HCT116 (cell line): ENCODE results near the gene ATRIP. TPM values are rescaled to one million over a fixed set of nuclear protein-coding genes. Genes with fewer than 3 reads are reported as not detected.

Source experiments
- ATAC-seq: fragments of 200-7000 bp; cut with Tn5 transposase; 2 replicates; pipeline ENCODE4 v1.9.1; 2020; ENCODE audit warnings: mild to moderate bottlenecking, moderate library complexity
- BruUV-seq: library from RNA; stranded (reverse); fragments of 400-500 nt; replicated peaks from 2 replicates; lab custom pipeline; 2021; lab: Mats Ljungman, UMichigan
- CTCF ChIA-PET: fragments of 300-600 bp; sonication (Branson Sonifier 250); formaldehyde crosslinking; loops from one replicate; lab custom pipeline; 2021; ENCODE audit warnings: antibody characterized with exemption; lab: Charles Lee
- POLR2A ChIA-PET: fragments of 300-600, 350-600 bp; sonication (Branson Sonifier 250); formaldehyde crosslinking; loops from one replicate; lab custom pipeline; 2021; ENCODE audit warnings: antibody characterized with exemption; lab: Charles Lee
- RAD21 ChIA-PET, 2 experiments: fragments of 300-600 bp; sonication (Branson Sonifier 250); formaldehyde crosslinking; loops; one replicate each; lab custom pipeline; 2023; ENCODE audit warnings: low total read pairs in 2 of 2; ENCODE audit not compliant: uncharacterized antibody in 2 of 2, unreplicated experiment in 2 of 2, low non-redundant PET in 1 of 2; lab: Charles Lee
- DNase-seq: peaks from one replicate; pipeline ENCODE4 v3.0.0-alpha.2; 2010; ENCODE audit warnings: low read depth, low spot score
- H2AFZ ChIP-seq: fragments of 200-600 bp; shearing (Covaris generic), sonication (generic); 2 replicates; pipeline ENCODE4 v1.6.1; 2017; ENCODE audit warnings: low read depth, mixed run types, mixed read lengths, antibody characterized with exemption, low read length; ENCODE audit not compliant: poor library complexity, severe bottlenecking
- H3K27ac ChIP-seq: 2 replicates; pipeline ENCODE4 v1.5.1; 2012; ENCODE audit warnings: low read depth, low read length
- H3K27me3 ChIP-seq: fragments of 200-600 bp; sonication (generic); 2 replicates; pipeline ENCODE4 v1.6.1; 2016; ENCODE audit warnings: mixed run types, low read length, mixed read lengths; ENCODE audit not compliant: insufficient read depth
- H3K36me3 ChIP-seq, 2 experiments: fragments of 200-500 bp in 1 of 2; fragments of 200-600 bp in 1 of 2; sonication (Bioruptor generic) in 1 of 2; sonication (generic) in 1 of 2; 2 replicates each; pipeline versions ENCODE4 v1.5.1 to v1.6.1; 2014 to 2016; ENCODE audit warnings: low read length in 2 of 2, inconsistent platforms in 1 of 2, mixed read lengths in 1 of 2, mixed run types in 1 of 2; ENCODE audit not compliant: insufficient read depth in 2 of 2, control insufficient read depth in 1 of 2
- H3K4me1 ChIP-seq, 2 experiments: fragments of 200-600 bp in 1 of 2; sonication (generic) in 1 of 2; 2 replicates each; pipeline versions ENCODE4 v1.5.1 to v1.6.1; 2012 to 2017; ENCODE audit warnings: low read length in 2 of 2, inconsistent platforms in 1 of 2, mild to moderate bottlenecking in 1 of 2, mixed read lengths in 1 of 2, mixed run types in 1 of 2, moderate library complexity in 1 of 2; ENCODE audit not compliant: insufficient read depth in 2 of 2, control insufficient read depth in 1 of 2
- H3K4me2 ChIP-seq: fragments of 200-600 bp; sonication (generic); 2 replicates; pipeline ENCODE4 v1.6.1; 2017; ENCODE audit warnings: mixed run types, low read length, mixed read lengths
- H3K4me3 ChIP-seq, 2 experiments: fragments of 200-600 bp in 1 of 2; sonication (generic) in 1 of 2; replicated peaks in 1 of 2; 2 replicates each; pipeline ENCODE4 v1.5.1; 2011 to 2016; ENCODE audit warnings: low read length in 2 of 2, control low read depth in 1 of 2, low read depth in 1 of 2, mild to moderate bottlenecking in 1 of 2, mixed read lengths in 1 of 2, mixed run types in 1 of 2
- H3K79me2 ChIP-seq: fragments of 200-600 bp; sonication (generic); 2 replicates; pipeline ENCODE4 v1.6.1; 2017; ENCODE audit warnings: mild to moderate bottlenecking, mixed run types, low read length, moderate library complexity, mixed read lengths; ENCODE audit not compliant: insufficient read depth
- H3K9ac ChIP-seq: fragments of 200-600 bp; sonication (generic); 2 replicates; pipeline ENCODE4 v1.6.1; 2016; ENCODE audit warnings: low read length, mixed read lengths
- H3K9me2 ChIP-seq: fragments of 200-600 bp; sonication (generic), shearing (Covaris generic); 2 replicates; pipeline ENCODE4 v1.6.1; 2017; ENCODE audit warnings: mixed run types, mild to moderate bottlenecking, moderate library complexity; ENCODE audit not compliant: insufficient read depth
- H3K9me3 ChIP-seq, 2 experiments: fragments of 200-500 bp in 1 of 2; fragments of 200-600 bp in 1 of 2; sonication (Bioruptor generic) in 1 of 2; sonication (generic) in 1 of 2; 2 replicates each; pipeline ENCODE4 v1.6.1; 2014 to 2017; ENCODE audit warnings: low read length in 2 of 2, mixed read lengths in 2 of 2, inconsistent platforms in 1 of 2, low read depth in 1 of 2, mild to moderate bottlenecking in 1 of 2, mixed run types in 1 of 2, moderate library complexity in 1 of 2; ENCODE audit not compliant: control insufficient read depth in 1 of 2, insufficient read depth in 1 of 2
- H4K20me1 ChIP-seq: fragments of 200-600 bp; sonication (generic), shearing (Covaris generic); 2 replicates; pipeline ENCODE4 v1.6.1; 2017; ENCODE audit warnings: mixed run types, mild to moderate bottlenecking, moderate library complexity; ENCODE audit not compliant: insufficient read depth
- CEBPB ChIP-seq: IDR thresholded peaks from 2 replicates; pipeline ENCODE4 v1.6.1; 2012; ENCODE audit warnings: low read depth
- ELF1 ChIP-seq: IDR thresholded peaks from 2 replicates; pipeline ENCODE4 v1.6.1; 2012; ENCODE audit warnings: low read depth, borderline replicate concordance
- POLR2A ChIP-seq: IDR thresholded peaks from 2 replicates; pipeline ENCODE4 v1.7.0; 2011; ENCODE audit warnings: borderline replicate concordance; ENCODE audit not compliant: insufficient read depth, insufficient read length; ENCODE audit errors: extremely low read depth
- POLR2AphosphoS5 ChIP-seq: IDR thresholded peaks from 2 replicates; pipeline ENCODE4 v1.6.1; 2011; ENCODE audit warnings: mild to moderate bottlenecking, low read depth, low read length, moderate library complexity
- REST ChIP-seq: IDR thresholded peaks from 2 replicates; pipeline ENCODE4 v1.6.1; 2012; ENCODE audit warnings: low read depth
- SP1 ChIP-seq: IDR thresholded peaks from 2 replicates; pipeline ENCODE4 v1.6.1; 2012; ENCODE audit warnings: low read depth
- SRF ChIP-seq: IDR thresholded peaks from 2 replicates; pipeline ENCODE4 v1.6.1; 2012; ENCODE audit warnings: low read depth
- TCF7L2 ChIP-seq: IDR thresholded peaks from 2 replicates; pipeline ENCODE4 v1.7.0; 2011; ENCODE audit warnings: borderline replicate concordance, inconsistent platforms; ENCODE audit not compliant: insufficient read depth, insufficient read length; ENCODE audit errors: extremely low read depth
- YY1 ChIP-seq: IDR thresholded peaks from 2 replicates; pipeline ENCODE4 v1.6.1; 2011; ENCODE audit warnings: low read length, low read depth, moderate library complexity, mild to moderate bottlenecking; ENCODE audit not compliant: insufficient replicate concordance; ENCODE audit errors: extremely low read depth
- ZBTB33 ChIP-seq: IDR thresholded peaks from 2 replicates; pipeline ENCODE4 v1.6.1; 2011; ENCODE audit warnings: mild to moderate bottlenecking, low read length, moderate library complexity; ENCODE audit not compliant: insufficient replicate concordance; ENCODE audit errors: extremely low read depth
- ZFX ChIP-seq: fragments of 450-650 bp; IDR thresholded peaks from 2 replicates; pipeline ENCODE4 v1.6.1; 2017
- intact Hi-C: fragments of 100-400 bp; cut with micrococcal nuclease; formaldehyde crosslinking; loops from 2 replicates; pipeline ENCODE4 v1.10.0; 2022
- total RNA-seq: library from RNA; stranded (reverse); gene quantifications from one replicate; pipeline ENCODE4 v1.2.1, GENCODE V29; 2021; ENCODE audit not compliant: unreplicated experiment
- TF ChIP-seq, protein P1 (sequence below), 3 experiments: fragments of 200-600 bp in 1 of 3; sonication (generic) in 1 of 3; IDR thresholded peaks in 2 of 3; conservative IDR thresholded peaks in 1 of 3; 2 replicates each; pipeline ENCODE4 v1.5.1; 2012 to 2017; ENCODE audit warnings: low read depth in 2 of 3, low read length in 2 of 3, antibody characterized with exemption in 1 of 3, borderline replicate concordance in 1 of 3, control low read depth in 1 of 3, mild to moderate bottlenecking in 1 of 3, mixed read lengths in 1 of 3, mixed run types in 1 of 3, moderate library complexity in 1 of 3; ENCODE audit not compliant: insufficient read depth in 1 of 3
- TF ChIP-seq, protein P2 (sequence below): IDR thresholded peaks from 2 replicates; pipeline ENCODE4 v1.6.1; 2012

ATRIP gene
- total RNA-seq, 1 experiment from 2014 or later, result 15.6 TPM

GRCh38 chr3:48472923-48473616 lies 26.5 kb downstream of the ATRIP start:
- H2AFZ ChIP-seq, result peak overlapping the region; percentile 19
- H3K9me3 ChIP-seq, result no peaks in the 10 kb centered on the region
- H3K9me2 ChIP-seq, result no peaks in the 10 kb centered on the region
- H3K27me3 ChIP-seq, result no peaks in the 10 kb centered on the region
- ATAC-seq (peak; percentile 89), DNase-seq (peak; percentile 77)
- H3K79me2 ChIP-seq, result peaks cover 39% of the 10 kb centered on the region
- peak overlapping the region; percentile 73 for H3K27ac ChIP-seq
- H3K4me3 ChIP-seq, result peak overlapping the region; percentile 65 to 91
- TF ChIP-seq, protein P1, sequence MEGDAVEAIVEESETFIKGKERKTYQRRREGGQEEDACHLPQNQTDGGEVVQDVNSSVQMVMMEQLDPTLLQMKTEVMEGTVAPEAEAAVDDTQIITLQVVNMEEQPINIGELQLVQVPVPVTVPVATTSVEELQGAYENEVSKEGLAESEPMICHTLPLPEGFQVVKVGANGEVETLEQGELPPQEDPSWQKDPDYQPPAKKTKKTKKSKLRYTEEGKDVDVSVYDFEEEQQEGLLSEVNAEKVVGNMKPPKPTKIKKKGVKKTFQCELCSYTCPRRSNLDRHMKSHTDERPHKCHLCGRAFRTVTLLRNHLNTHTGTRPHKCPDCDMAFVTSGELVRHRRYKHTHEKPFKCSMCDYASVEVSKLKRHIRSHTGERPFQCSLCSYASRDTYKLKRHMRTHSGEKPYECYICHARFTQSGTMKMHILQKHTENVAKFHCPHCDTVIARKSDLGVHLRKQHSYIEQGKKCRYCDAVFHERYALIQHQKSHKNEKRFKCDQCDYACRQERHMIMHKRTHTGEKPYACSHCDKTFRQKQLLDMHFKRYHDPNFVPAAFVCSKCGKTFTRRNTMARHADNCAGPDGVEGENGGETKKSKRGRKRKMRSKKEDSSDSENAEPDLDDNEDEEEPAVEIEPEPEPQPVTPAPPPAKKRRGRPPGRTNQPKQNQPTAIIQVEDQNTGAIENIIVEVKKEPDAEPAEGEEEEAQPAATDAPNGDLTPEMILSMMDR (IDR thresholded peaks at IDR 0.05 in 2 of 3, conservative IDR thresholded peaks at IDR 0.05 in 1 of 3; ENCODE audit: borderline replicate concordance in 1 of 3, insufficient read depth in 1 of 3, low read depth in 2 of 3, low read length in 2 of 3), result peak in 2 of 3 experiments; percentile 32 to 54; a peak in 2 of 6 replicates
- TF ChIP-seq YY1, result peak; percentile 43
- TF ChIP-seq CEBPB, result no peak
- TF ChIP-seq TCF7L2, result no peak
- TF ChIP-seq POLR2A, result peak; percentile 71
- TF ChIP-seq SP1, result no peak
- peak; percentile 71 for TF ChIP-seq POLR2AphosphoS5
- peak; percentile 32; the same call in 1 of the 2 replicates for TF ChIP-seq ZFX
- TF ChIP-seq ELF1, result no peak
- TF ChIP-seq, protein P2, sequence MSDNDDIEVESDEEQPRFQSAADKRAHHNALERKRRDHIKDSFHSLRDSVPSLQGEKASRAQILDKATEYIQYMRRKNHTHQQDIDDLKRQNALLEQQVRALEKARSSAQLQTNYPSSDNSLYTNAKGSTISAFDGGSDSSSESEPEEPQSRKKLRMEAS, result no peak
- TF ChIP-seq REST, result no peak
- no peak for TF ChIP-seq ZBTB33
- no peak for TF ChIP-seq SRF
- H3K9ac ChIP-seq, result peak overlapping the region; percentile 75
- BruUV-seq, result no TSS peak
- peak overlapping the region; percentile 79 for H3K4me2 ChIP-seq
- intact Hi-C loops, result loop anchor here (2.0 kb wide), 2 partner anchors 34 to 76 kb away; no protein-coding TSS in a partner anchor
- ChIA-PET CTCF (interaction anchor here (0.6 to 2.2 kb wide), 11 partner anchors 8 to 162 kb away, joined by 3 to 7 read pairs (median 4); partner anchors contain the start of genes PFKFB4 and SLC26A6), POLR2A (interaction anchor here (0.9 to 1.8 kb wide), 5 partner anchors 15 to 88 kb away, joined by 3 to 10 read pairs (median 4); partner anchors contain the start of genes ATRIP and PFKFB4), RAD21 (interaction anchor here in 1 of 2 experiments (1.0 to 1.1 kb wide), 2 partner anchors 32 to 84 kb away, joined by 3 read pairs; partner anchors contain the start of gene PFKFB4)
- no peaks in the 10 kb centered on the region for H4K20me1 ChIP-seq
- peaks cover 20 to 32% of the 10 kb centered on the region in 2 experiments; a peak in 3 of 4 replicates for H3K4me1 ChIP-seq
- H3K36me3 ChIP-seq, result no peaks in the 10 kb centered on the region
